Measurements from ENCODE around the gene RTL9. TPM values are rescaled to one million over a fixed set of nuclear protein-coding genes. Genes with fewer than 3 reads are reported as not detected.

RTL9 gene
- total RNA-seq, 8 experiments from 2014 or later: 0.14 to 0.86 (median 0.44) TPM

- Histone ChIP-seq H3K4me3 (no peak overlapping the region), H3K27ac (no peak overlapping the region), H3K4me1 (replicated peaks in 1 of 2) (no peaks in the 10 kb centered on the region)
- WGBS, 10 experiments: 58 to 92% (median 83%) methylated on average over 1 to 2 of the region's 2 CpGs; no CpG with 5 or more reads in 7 of the 10 experiments
- ATAC-seq (replicated peaks in 6 of 8): no peak
- in situ Hi-C loops (cut with MboI; ENCODE audit: low pct_unique_long_range_greater_than_20kb in 2 of 9, low sequenced_read_pairs in 9 of 9, unreplicated experiment in 9 of 9): no loop called here
Measured at GRCh38 chrX:110373310-110373709, 14.7 kb downstream of the RTL9 start.

- Histone ChIP-seq H3K27ac (no peak overlapping the region), H3K4me3 (no peak overlapping the region), H3K4me1 (replicated peaks in 1 of 2) (no peaks in the 10 kb centered on the region)
- ATAC-seq (replicated peaks in 6 of 8): no peak
- 17 to 75% methylated on average over 1 of the region's 1 CpG; no CpG with 5 or more reads in 8 of the 10 experiments for WGBS, 10 experiments
- in situ Hi-C loops (cut with MboI; ENCODE audit: low pct_unique_long_range_greater_than_20kb in 2 of 9, low sequenced_read_pairs in 9 of 9, unreplicated experiment in 9 of 9): no loop called here
Measured at GRCh38 chrX:110374559-110374958, 15.9 kb downstream of the RTL9 start.

GRCh38 chrX:110381216-110381615 is 22.6 kb downstream of the RTL9 start:
- in situ Hi-C loops (cut with MboI; ENCODE audit: low pct_unique_long_range_greater_than_20kb in 2 of 9, low sequenced_read_pairs in 9 of 9, unreplicated experiment in 9 of 9): no loop called here
- 8 to 92% (median 60%) methylated on average over 1 to 2 of the region's 2 CpGs; no CpG with 5 or more reads in 3 of the 10 experiments for WGBS, 10 experiments
- no peak for ATAC-seq (replicated peaks in 6 of 8)
- Histone ChIP-seq H3K4me3 (no peak overlapping the region), H3K27ac (no peak overlapping the region), H3K4me1 (replicated peaks in 1 of 2) (no peaks in the 10 kb centered on the region)

- ATAC-seq (replicated peaks in 6 of 8): no peak
- H3K4me1 ChIP-seq (replicated peaks in 1 of 2): no peaks in the 10 kb centered on the region
- WGBS, 10 experiments: 0 to 83% (median 51%) methylated on average over 1 to 2 of the region's 2 CpGs; no CpG with 5 or more reads in 3 of the 10 experiments
- no peak overlapping the region for H3K27ac ChIP-seq
- no peak overlapping the region for H3K4me3 ChIP-seq
- in situ Hi-C loops (cut with MboI; ENCODE audit: low pct_unique_long_range_greater_than_20kb in 2 of 9, low sequenced_read_pairs in 9 of 9, unreplicated experiment in 9 of 9): no loop called here
Measured at GRCh38 chrX:110383414-110383813, 24.8 kb downstream of the RTL9 start.

- peak in 1 of 8 experiments; percentile 19 for ATAC-seq (replicated peaks in 6 of 8)
- in situ Hi-C loops (cut with MboI; ENCODE audit: low pct_unique_long_range_greater_than_20kb in 2 of 9, low sequenced_read_pairs in 9 of 9, unreplicated experiment in 9 of 9): no loop called here
- Histone ChIP-seq H3K27ac (no peak overlapping the region), H3K4me1 (replicated peaks in 1 of 2) (no peaks in the 10 kb centered on the region), H3K4me3 (no peak overlapping the region)
- WGBS, 10 experiments: 0 to 100% (median 85%) methylated on average over 1 to 2 of the region's 2 CpGs; no CpG with 5 or more reads in 6 of the 10 experiments
Measured at GRCh38 chrX:110384490-110384889, 25.8 kb downstream of the RTL9 start.

- ATAC-seq (replicated peaks in 6 of 8): no peak
- in situ Hi-C loops (cut with MboI; ENCODE audit: low pct_unique_long_range_greater_than_20kb in 2 of 9, low sequenced_read_pairs in 9 of 9, unreplicated experiment in 9 of 9): no loop called here
- H3K27ac ChIP-seq: no peak overlapping the region
- 38 to 100% (median 82%) methylated on average over 1 to 2 of the region's 2 CpGs; no CpG with 5 or more reads in 4 of the 10 experiments for WGBS, 10 experiments
- no peaks in the 10 kb centered on the region for H3K4me1 ChIP-seq (replicated peaks in 1 of 2)
- no peak overlapping the region for H3K4me3 ChIP-seq
Measured at GRCh38 chrX:110389570-110389969, 30.9 kb downstream of the RTL9 start.

GRCh38 chrX:110391086-110391485 is 32.4 kb downstream of the RTL9 start:
- Histone ChIP-seq H3K4me1 (replicated peaks in 1 of 2) (no peaks in the 10 kb centered on the region), H3K4me3 (no peak overlapping the region), H3K27ac (no peak overlapping the region)
- in situ Hi-C loops (cut with MboI; ENCODE audit: low pct_unique_long_range_greater_than_20kb in 2 of 9, low sequenced_read_pairs in 9 of 9, unreplicated experiment in 9 of 9): no loop called here
- no peak for ATAC-seq (replicated peaks in 6 of 8)

- no peak overlapping the region for H3K27ac ChIP-seq
- WGBS, 10 experiments: 0 to 80% (median 29%) methylated on average over 1 to 2 of the region's 2 CpGs; no CpG with 5 or more reads in 6 of the 10 experiments
- peak in 6 of 8 experiments; percentile 12 to 58 (median 46) for ATAC-seq (replicated peaks in 6 of 8)
- no peak overlapping the region for H3K4me3 ChIP-seq
- in situ Hi-C loops (cut with MboI; ENCODE audit: low pct_unique_long_range_greater_than_20kb in 2 of 9, low sequenced_read_pairs in 9 of 9, unreplicated experiment in 9 of 9): no loop called here
- H3K4me1 ChIP-seq (replicated peaks in 1 of 2): peaks cover 0 to 6% of the 10 kb centered on the region in 2 donors
Measured at GRCh38 chrX:110394651-110395050, 36.0 kb downstream of the RTL9 start.

- H3K27ac ChIP-seq: no peak overlapping the region
- peaks cover 0 to 6% of the 10 kb centered on the region in 2 donors for H3K4me1 ChIP-seq (replicated peaks in 1 of 2)
- ATAC-seq (replicated peaks in 6 of 8): no peak
- H3K4me3 ChIP-seq: no peak overlapping the region
- 0 to 100% (median 46%) methylated on average over 1 of the region's 1 CpG; no CpG with 5 or more reads in 6 of the 10 experiments for WGBS, 10 experiments
- in situ Hi-C loops (cut with MboI; ENCODE audit: low pct_unique_long_range_greater_than_20kb in 2 of 9, low sequenced_read_pairs in 9 of 9, unreplicated experiment in 9 of 9): no loop called here
Measured at GRCh38 chrX:110395877-110396276, 37.2 kb downstream of the RTL9 start.

- WGBS, 10 experiments: 0 to 28% methylated on average over 1 to 2 of the region's 4 CpGs; no CpG with 5 or more reads in 8 of the 10 experiments
- peak in 5 of 8 experiments; percentile 24 to 57 (median 33) for ATAC-seq (replicated peaks in 6 of 8)
- Histone ChIP-seq H3K27ac (no peak overlapping the region), H3K4me1 (replicated peaks in 1 of 2) (peaks cover 0 to 6% of the 10 kb centered on the region in 2 donors), H3K4me3 (no peak overlapping the region)
- in situ Hi-C loops (cut with MboI; ENCODE audit: low pct_unique_long_range_greater_than_20kb in 2 of 9, low sequenced_read_pairs in 9 of 9, unreplicated experiment in 9 of 9): no loop called here
Measured at GRCh38 chrX:110396735-110397134, 38.1 kb downstream of the RTL9 start.

- in situ Hi-C loops (cut with MboI; ENCODE audit: low pct_unique_long_range_greater_than_20kb in 2 of 9, low sequenced_read_pairs in 9 of 9, unreplicated experiment in 9 of 9): no loop called here
- peaks cover 0 to 6% of the 10 kb centered on the region in 2 donors for H3K4me1 ChIP-seq (replicated peaks in 1 of 2)
- H3K4me3 ChIP-seq: no peak overlapping the region
- no peak for ATAC-seq (replicated peaks in 6 of 8)
- H3K27ac ChIP-seq: no peak overlapping the region
Measured at GRCh38 chrX:110397339-110397738, 38.7 kb downstream of the RTL9 start.

- H3K4me3 ChIP-seq: no peak overlapping the region
- WGBS, 10 experiments: 7 to 100% (median 55%) methylated on average over 2 to 5 of the region's 6 CpGs; no CpG with 5 or more reads in 7 of the 10 experiments
- ATAC-seq (replicated peaks in 6 of 8): no peak
- H3K27ac ChIP-seq: no peak overlapping the region
- in situ Hi-C loops (cut with MboI; ENCODE audit: low pct_unique_long_range_greater_than_20kb in 2 of 9, low sequenced_read_pairs in 9 of 9, unreplicated experiment in 9 of 9): no loop called here
- peaks cover 0 to 6% of the 10 kb centered on the region in 2 donors for H3K4me1 ChIP-seq (replicated peaks in 1 of 2)
Measured at GRCh38 chrX:110397904-110398303, 39.3 kb downstream of the RTL9 start.

GRCh38 chrX:110399497-110399896 is 40.8 kb downstream of the RTL9 start:
- peak in 1 of 8 experiments; percentile 22 for ATAC-seq (replicated peaks in 6 of 8)
- Histone ChIP-seq H3K4me1 (replicated peaks in 1 of 2) (peaks cover 0 to 6% of the 10 kb centered on the region in 2 donors), H3K4me3 (no peak overlapping the region), H3K27ac (no peak overlapping the region)
- in situ Hi-C loops (cut with MboI; ENCODE audit: low pct_unique_long_range_greater_than_20kb in 2 of 9, low sequenced_read_pairs in 9 of 9, unreplicated experiment in 9 of 9): no loop called here
- WGBS, 10 experiments: 0 to 100% (median 68%) methylated on average over 1 to 5 of the region's 5 CpGs; no CpG with 5 or more reads in 2 of the 10 experiments

- H3K4me1 ChIP-seq (replicated peaks in 1 of 2): peaks cover 0 to 6% of the 10 kb centered on the region in 2 donors
- H3K4me3 ChIP-seq: no peak overlapping the region
- H3K27ac ChIP-seq: no peak overlapping the region
- no peak for ATAC-seq (replicated peaks in 6 of 8)
- 38 to 100% (median 61%) methylated on average over 1 to 3 of the region's 3 CpGs; no CpG with 5 or more reads in 6 of the 10 experiments for WGBS, 10 experiments
- in situ Hi-C loops (cut with MboI; ENCODE audit: low pct_unique_long_range_greater_than_20kb in 2 of 9, low sequenced_read_pairs in 9 of 9, unreplicated experiment in 9 of 9): loop anchor here in 6 of 9 experiments (10.0 to 25.0 kb wide), 3 partner anchors 235 to 245 kb away; no protein-coding TSS in a partner anchor
Measured at GRCh38 chrX:110399966-110400365, 41.3 kb downstream of the RTL9 start.
